ENCODE measurements around the gene MYH11.

The MYH11 gene

DNA sequence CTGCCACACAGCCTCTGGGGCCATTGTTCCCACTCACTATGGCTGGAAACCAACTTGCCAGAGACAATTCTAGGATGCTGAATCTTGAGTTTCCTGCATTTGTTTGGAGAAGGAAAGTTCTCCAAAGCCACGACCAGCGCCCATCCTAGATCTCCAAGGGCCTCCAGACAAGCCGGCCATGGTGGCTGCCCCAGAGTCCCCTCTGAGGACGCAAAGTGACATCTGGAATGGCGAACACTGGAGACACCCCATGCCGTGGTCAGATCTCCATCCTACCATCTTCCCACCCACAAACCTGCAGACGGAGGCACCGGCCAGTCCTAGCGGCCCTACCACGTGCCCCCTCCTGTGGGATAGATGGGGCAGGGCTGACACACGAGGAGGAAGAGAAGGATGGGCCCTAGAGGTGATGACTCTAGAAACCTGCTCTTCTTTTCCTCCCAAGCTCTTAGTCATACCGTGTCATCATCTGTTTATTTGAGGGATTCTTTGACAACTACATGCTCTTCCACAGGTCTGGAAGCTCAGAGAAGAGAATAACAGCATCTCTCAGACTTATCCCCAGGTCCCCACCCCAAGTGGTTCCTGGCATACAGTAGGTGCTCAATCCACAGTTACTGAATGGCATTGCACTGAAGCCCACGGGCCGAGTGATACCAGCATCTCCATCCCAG, 71.3 kb downstream of the MYH11 start:
- TF ChIP-seq POLR2AphosphoS5 (IDR thresholded peaks at IDR 0.05; ENCODE audit: low read depth, low read length): no peak
- TF ChIP-seq SIN3A (IDR thresholded peaks at IDR 0.05; ENCODE audit: borderline replicate concordance, insufficient read depth, low read length): no peak
- TF ChIP-seq FOXP2 (optimal IDR thresholded peaks at IDR 0.05; ENCODE audit: borderline replicate concordance, extremely low read depth, extremely low read length, insufficient read depth): no peak
- TF ChIP-seq TAF1 (IDR thresholded peaks at IDR 0.05; ENCODE audit: borderline replicate concordance, insufficient read depth, low read length): no peak
- TF ChIP-seq, protein P1, sequence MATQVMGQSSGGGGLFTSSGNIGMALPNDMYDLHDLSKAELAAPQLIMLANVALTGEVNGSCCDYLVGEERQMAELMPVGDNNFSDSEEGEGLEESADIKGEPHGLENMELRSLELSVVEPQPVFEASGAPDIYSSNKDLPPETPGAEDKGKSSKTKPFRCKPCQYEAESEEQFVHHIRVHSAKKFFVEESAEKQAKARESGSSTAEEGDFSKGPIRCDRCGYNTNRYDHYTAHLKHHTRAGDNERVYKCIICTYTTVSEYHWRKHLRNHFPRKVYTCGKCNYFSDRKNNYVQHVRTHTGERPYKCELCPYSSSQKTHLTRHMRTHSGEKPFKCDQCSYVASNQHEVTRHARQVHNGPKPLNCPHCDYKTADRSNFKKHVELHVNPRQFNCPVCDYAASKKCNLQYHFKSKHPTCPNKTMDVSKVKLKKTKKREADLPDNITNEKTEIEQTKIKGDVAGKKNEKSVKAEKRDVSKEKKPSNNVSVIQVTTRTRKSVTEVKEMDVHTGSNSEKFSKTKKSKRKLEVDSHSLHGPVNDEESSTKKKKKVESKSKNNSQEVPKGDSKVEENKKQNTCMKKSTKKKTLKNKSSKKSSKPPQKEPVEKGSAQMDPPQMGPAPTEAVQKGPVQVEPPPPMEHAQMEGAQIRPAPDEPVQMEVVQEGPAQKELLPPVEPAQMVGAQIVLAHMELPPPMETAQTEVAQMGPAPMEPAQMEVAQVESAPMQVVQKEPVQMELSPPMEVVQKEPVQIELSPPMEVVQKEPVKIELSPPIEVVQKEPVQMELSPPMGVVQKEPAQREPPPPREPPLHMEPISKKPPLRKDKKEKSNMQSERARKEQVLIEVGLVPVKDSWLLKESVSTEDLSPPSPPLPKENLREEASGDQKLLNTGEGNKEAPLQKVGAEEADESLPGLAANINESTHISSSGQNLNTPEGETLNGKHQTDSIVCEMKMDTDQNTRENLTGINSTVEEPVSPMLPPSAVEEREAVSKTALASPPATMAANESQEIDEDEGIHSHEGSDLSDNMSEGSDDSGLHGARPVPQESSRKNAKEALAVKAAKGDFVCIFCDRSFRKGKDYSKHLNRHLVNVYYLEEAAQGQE (IDR thresholded peaks at IDR 0.05; ENCODE audit: insufficient read depth in 1 of 2, low read depth in 2 of 2, low read length in 2 of 2): no peak

DNA sequence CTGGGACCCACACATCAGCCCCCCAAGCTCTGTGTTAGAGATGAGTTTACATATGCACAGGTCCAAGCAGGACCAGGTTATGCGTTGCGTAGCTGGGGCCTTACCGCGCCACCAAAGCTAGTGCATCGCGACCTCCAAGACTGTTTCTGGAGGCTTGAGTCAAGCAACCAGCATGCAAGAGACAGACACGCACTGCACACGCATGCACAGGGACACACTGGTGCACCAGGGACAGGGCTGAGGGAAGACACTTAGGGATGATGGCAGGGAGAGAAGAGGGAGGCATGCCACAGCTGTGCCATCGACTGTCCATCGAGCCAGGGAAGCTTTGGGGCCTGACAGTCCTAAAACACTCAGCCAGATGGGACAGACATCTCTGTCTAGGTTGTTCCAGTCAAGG, 72.8 kb downstream of the MYH11 start:
- no peak for TF ChIP-seq POLR2AphosphoS5 (IDR thresholded peaks at IDR 0.05; ENCODE audit: low read depth, low read length)
- TF ChIP-seq, protein P1 (IDR thresholded peaks at IDR 0.05; ENCODE audit: insufficient read depth in 1 of 2, low read depth in 2 of 2, low read length in 2 of 2): no peak
- TF ChIP-seq TAF1 (IDR thresholded peaks at IDR 0.05; ENCODE audit: borderline replicate concordance, insufficient read depth, low read length): no peak
- no peak for TF ChIP-seq SIN3A (IDR thresholded peaks at IDR 0.05; ENCODE audit: borderline replicate concordance, insufficient read depth, low read length)
- TF ChIP-seq FOXP2 (optimal IDR thresholded peaks at IDR 0.05; ENCODE audit: borderline replicate concordance, extremely low read depth, extremely low read length, insufficient read depth): no peak

DNA sequence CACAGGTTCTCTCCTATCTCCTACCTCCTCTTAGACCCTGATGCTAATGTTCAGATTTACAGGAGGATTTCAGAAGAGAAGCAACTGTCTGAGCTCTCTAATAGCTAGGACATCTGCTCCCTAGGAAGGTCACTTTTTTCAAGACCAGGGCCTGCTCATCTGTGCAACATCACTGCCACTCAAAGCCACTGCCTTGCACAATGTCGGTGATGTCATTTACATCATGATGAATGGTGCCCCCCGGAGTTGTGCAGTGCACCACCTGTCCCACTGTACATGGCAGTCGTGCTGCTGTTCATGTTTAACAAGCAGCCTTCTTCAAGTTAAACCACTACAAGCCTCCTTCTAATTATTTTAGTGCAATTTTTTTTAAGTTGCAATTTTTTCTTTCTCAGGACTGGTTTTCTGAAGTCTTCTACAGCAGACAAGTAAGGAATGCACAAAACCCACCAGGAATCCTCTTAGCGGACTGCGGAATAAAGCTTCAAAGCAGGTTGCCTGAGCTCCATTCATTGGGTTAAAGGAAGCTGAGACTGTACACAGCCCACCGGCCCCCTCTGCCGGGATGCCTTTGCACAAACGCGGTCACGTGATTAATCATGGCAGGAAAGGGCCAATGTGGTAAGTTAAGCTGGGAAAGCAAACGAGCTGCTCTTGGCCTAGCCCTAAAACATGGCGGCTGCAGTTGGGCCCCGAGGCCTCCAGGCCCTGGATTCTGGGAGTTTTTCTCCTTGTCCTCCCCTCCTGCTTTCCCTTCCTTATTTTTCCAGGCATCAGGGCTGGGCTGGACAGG, 74.1 kb downstream of the MYH11 start:
- TF ChIP-seq TAF1 (IDR thresholded peaks at IDR 0.05; ENCODE audit: borderline replicate concordance, insufficient read depth, low read length) (no peak), POLR2AphosphoS5 (IDR thresholded peaks at IDR 0.05; ENCODE audit: low read depth, low read length) (no peak), FOXP2 (optimal IDR thresholded peaks at IDR 0.05; ENCODE audit: borderline replicate concordance, extremely low read depth, extremely low read length, insufficient read depth) (no peak), SIN3A (IDR thresholded peaks at IDR 0.05; ENCODE audit: borderline replicate concordance, insufficient read depth, low read length) (no peak)
- TF ChIP-seq, protein P1 (IDR thresholded peaks at IDR 0.05; ENCODE audit: insufficient read depth in 1 of 2, low read depth in 2 of 2, low read length in 2 of 2): no peak

DNA sequence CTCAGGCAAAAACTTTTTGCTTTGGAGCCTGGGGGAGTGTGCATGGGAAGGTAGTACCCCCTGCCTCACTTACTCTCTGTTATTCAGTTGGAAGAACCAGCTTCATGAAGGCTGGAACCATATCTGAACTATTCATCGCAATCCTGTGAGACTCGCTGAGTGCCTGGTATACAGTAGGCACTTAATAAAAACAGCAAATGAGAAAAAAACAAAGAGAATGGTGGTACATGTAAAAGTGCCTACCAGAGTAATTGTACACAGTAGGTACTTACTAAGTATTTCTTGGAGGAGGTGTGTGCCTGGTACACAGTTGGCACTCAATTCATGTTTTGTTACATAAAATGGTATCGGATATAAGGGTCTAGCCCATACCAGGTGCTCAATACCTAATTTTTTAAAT, 75.2 kb downstream of the MYH11 start:
- no peak for TF ChIP-seq SIN3A (IDR thresholded peaks at IDR 0.05; ENCODE audit: borderline replicate concordance, insufficient read depth, low read length)
- no peak for TF ChIP-seq TAF1 (IDR thresholded peaks at IDR 0.05; ENCODE audit: borderline replicate concordance, insufficient read depth, low read length)
- no peak for TF ChIP-seq FOXP2 (optimal IDR thresholded peaks at IDR 0.05; ENCODE audit: borderline replicate concordance, extremely low read depth, extremely low read length, insufficient read depth)
- TF ChIP-seq, protein P1 (IDR thresholded peaks at IDR 0.05; ENCODE audit: insufficient read depth in 1 of 2, low read depth in 2 of 2, low read length in 2 of 2): no peak
- no peak for TF ChIP-seq POLR2AphosphoS5 (IDR thresholded peaks at IDR 0.05; ENCODE audit: low read depth, low read length)

Measured in PFSK-1 (cell line).